Muscle layer of duodenum (tissue), 2 donors: ENCODE measurements around the gene CFAP46.
"Not testable (repeated sequence)": the region's sequence is repeated elsewhere in the genome, so short reads cannot be mapped to it uniquely, and the experiment has no call there.

Source experiments
- H3K27ac ChIP-seq: one replicate; pipeline ENCODE4 v1.7.0; 2013; ENCODE audit warnings: mild to moderate bottlenecking, low read length
- H3K27me3 ChIP-seq: one replicate; pipeline ENCODE4 v1.7.0; 2013; ENCODE audit warnings: low read depth, mild to moderate bottlenecking, control low read depth, low read length
- H3K36me3 ChIP-seq, 2 donors: one replicate each; pipeline ENCODE4 v1.7.0; 2013; ENCODE audit warnings: low read length in 2 of 2, control low read depth in 1 of 2, mild to moderate bottlenecking in 1 of 2; ENCODE audit not compliant: insufficient read depth in 2 of 2, control insufficient read depth in 1 of 2
- H3K4me1 ChIP-seq, 2 donors: one replicate each; pipeline ENCODE4 v1.7.0; 2013; ENCODE audit warnings: low read length in 2 of 2, mild to moderate bottlenecking in 2 of 2, control low read depth in 1 of 2, moderate library complexity in 1 of 2; ENCODE audit not compliant: insufficient read depth in 2 of 2, control insufficient read depth in 1 of 2
- H3K4me3 ChIP-seq, 2 donors: one replicate each; pipeline ENCODE4 v1.7.0; 2013; ENCODE audit warnings: low read length in 2 of 2, low read depth in 1 of 2, mild to moderate bottlenecking in 1 of 2
- H3K9me3 ChIP-seq, 2 donors: one replicate each; pipeline ENCODE4 v1.7.0; 2013; ENCODE audit warnings: low read length in 2 of 2, control low read depth in 1 of 2, mild to moderate bottlenecking in 1 of 2; ENCODE audit not compliant: control insufficient read depth in 1 of 2
- donor health status: healthy.

Gene CFAP46

DNA sequence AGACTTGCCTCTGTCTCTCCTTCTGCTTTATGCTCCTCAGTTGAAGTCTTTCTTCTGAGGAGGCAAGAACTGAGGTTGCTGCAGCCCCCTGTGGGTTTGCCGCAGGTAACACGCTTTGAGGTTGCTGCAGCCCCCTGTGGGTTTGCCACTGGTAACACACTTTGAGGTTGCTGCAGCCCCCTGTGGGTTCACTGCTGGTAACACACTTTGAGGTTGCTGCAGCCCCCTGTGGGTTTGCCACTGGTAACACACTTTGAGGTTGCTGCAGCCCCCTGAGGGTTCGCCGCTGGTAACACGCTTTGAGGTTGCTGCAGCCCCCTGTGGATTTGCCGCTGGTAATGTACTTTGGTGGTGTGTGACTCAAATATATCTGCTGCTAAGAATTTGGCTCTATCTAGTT, 48.6 kb downstream of the CFAP46 start:
- H3K27me3 ChIP-seq, H3K9me3 ChIP-seq, H3K36me3 ChIP-seq, H3K4me3 ChIP-seq, H3K27ac ChIP-seq, H3K4me1 ChIP-seq: not testable (repeated sequence)

- peaks cover 0 to 3% of the 10 kb centered on the region in 2 donors for H3K9me3 ChIP-seq
- H3K27ac ChIP-seq, result no peak overlapping the region
- H3K4me1 ChIP-seq, result no peaks in the 10 kb centered on the region
- H3K4me3 ChIP-seq, result no peak overlapping the region
- H3K36me3 ChIP-seq, result no peaks in the 10 kb centered on the region
- H3K27me3 ChIP-seq, result no peaks in the 10 kb centered on the region
Measured at GRCh38 chr10:132893090-132893489, 49.3 kb downstream of the CFAP46 start.

- no peak overlapping the region for H3K4me3 ChIP-seq
- no peaks in the 10 kb centered on the region for H3K27me3 ChIP-seq
- H3K27ac ChIP-seq, result no peak overlapping the region
Measured at GRCh38 chr10:132892004-132892403, 50.4 kb downstream of the CFAP46 start.

GRCh38 chr10:132891368-132891767, 51.0 kb downstream of the CFAP46 start:
- no peaks in the 10 kb centered on the region for H3K27me3 ChIP-seq
- H3K36me3 ChIP-seq, result no peaks in the 10 kb centered on the region
- no peak overlapping the region for H3K27ac ChIP-seq
- H3K4me1 ChIP-seq, result no peaks in the 10 kb centered on the region
- no peak overlapping the region for H3K4me3 ChIP-seq
- H3K9me3 ChIP-seq, result no peaks in the 10 kb centered on the region

More at GRCh38 chr10:132892004-132892403, 50.4 kb downstream of the CFAP46 start:
- Histone ChIP-seq H3K4me1 (no peaks in the 10 kb centered on the region), H3K9me3 (no peaks in the 10 kb centered on the region), H3K36me3 (no peaks in the 10 kb centered on the region)

GRCh38 chr10:132890301-132890700, 52.1 kb downstream of the CFAP46 start:
- H3K27me3 ChIP-seq, result no peaks in the 10 kb centered on the region

GRCh38 chr10:132889556-132889955, 52.8 kb downstream of the CFAP46 start:
- no peak overlapping the region for H3K27ac ChIP-seq
- H3K4me1 ChIP-seq, result no peaks in the 10 kb centered on the region

More at GRCh38 chr10:132890301-132890700, 52.1 kb downstream of the CFAP46 start:
- Histone ChIP-seq H3K9me3 (no peaks in the 10 kb centered on the region), H3K4me3 (no peak overlapping the region), H3K36me3 (no peaks in the 10 kb centered on the region), H3K27ac (no peak overlapping the region), H3K4me1 (no peaks in the 10 kb centered on the region)

GRCh38 chr10:132888898-132889490, 53.4 kb downstream of the CFAP46 start:
- no peaks in the 10 kb centered on the region for H3K9me3 ChIP-seq
- no peak overlapping the region for H3K27ac ChIP-seq
- H3K36me3 ChIP-seq, result no peaks in the 10 kb centered on the region
- no peaks in the 10 kb centered on the region for H3K4me1 ChIP-seq
- no peak overlapping the region for H3K4me3 ChIP-seq
- no peaks in the 10 kb centered on the region for H3K27me3 ChIP-seq

More at GRCh38 chr10:132889556-132889955, 52.8 kb downstream of the CFAP46 start:
- Histone ChIP-seq H3K9me3 (no peaks in the 10 kb centered on the region), H3K27me3 (no peaks in the 10 kb centered on the region), H3K36me3 (no peaks in the 10 kb centered on the region), H3K4me3 (no peak overlapping the region)

GRCh38 chr10:132888446-132888845, 53.9 kb downstream of the CFAP46 start:
- H3K9me3 ChIP-seq, H3K27ac ChIP-seq, H3K27me3 ChIP-seq, H3K4me3 ChIP-seq, H3K4me1 ChIP-seq, H3K36me3 ChIP-seq: not testable (repeated sequence)

GRCh38 chr10:132886211-132887099, 55.9 kb downstream of the CFAP46 start:
- H3K9me3 ChIP-seq, result no peaks in the 10 kb centered on the region
- no peak overlapping the region for H3K4me3 ChIP-seq
- H3K4me1 ChIP-seq, result no peaks in the 10 kb centered on the region
- H3K27me3 ChIP-seq, result no peaks in the 10 kb centered on the region
- no peak overlapping the region for H3K27ac ChIP-seq
- H3K36me3 ChIP-seq, result no peaks in the 10 kb centered on the region

- Histone ChIP-seq H3K9me3 (no peaks in the 10 kb centered on the region), H3K4me1 (no peaks in the 10 kb centered on the region), H3K36me3 (no peaks in the 10 kb centered on the region), H3K27ac (no peak overlapping the region), H3K27me3 (no peaks in the 10 kb centered on the region), H3K4me3 (no peak overlapping the region)
Measured at GRCh38 chr10:132885451-132886210, 56.7 kb downstream of the CFAP46 start.

DNA sequence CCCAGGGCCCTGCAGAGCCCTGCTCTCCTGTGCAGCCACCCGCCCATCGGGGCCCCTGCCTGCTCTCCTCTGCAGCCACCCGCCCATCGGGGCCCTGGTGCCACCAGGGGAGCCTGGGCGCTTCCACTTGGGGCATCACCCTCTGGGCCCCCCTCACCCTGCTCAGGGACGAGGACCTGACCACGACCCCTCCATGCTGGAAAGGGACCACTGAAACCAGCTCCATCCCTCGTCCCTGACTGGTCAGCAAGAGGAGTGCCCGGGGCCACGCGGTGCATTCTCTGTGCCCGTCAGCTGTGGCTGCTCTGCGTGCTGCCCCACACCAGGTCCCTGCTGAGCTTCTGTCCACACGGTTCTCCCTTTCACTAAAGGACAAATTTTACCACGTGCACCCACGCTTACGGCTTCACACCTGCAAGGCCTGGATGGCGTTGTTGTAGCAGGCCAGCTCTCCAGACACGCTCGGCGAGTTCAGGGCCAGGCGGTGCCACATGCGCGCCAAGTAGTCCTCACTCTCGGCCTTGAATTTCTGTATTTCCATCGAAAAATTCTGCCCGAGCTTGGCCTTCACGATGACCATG, 57.6 kb downstream of the CFAP46 start:
- Histone ChIP-seq H3K9me3 (no peaks in the 10 kb centered on the region), H3K27me3 (no peaks in the 10 kb centered on the region), H3K36me3 (no peaks in the 10 kb centered on the region), H3K4me3 (no peak overlapping the region), H3K4me1 (no peaks in the 10 kb centered on the region), H3K27ac (no peak overlapping the region)
